Measurements from ENCODE around the gene CDADC1.

Gene CDADC1

DNA sequence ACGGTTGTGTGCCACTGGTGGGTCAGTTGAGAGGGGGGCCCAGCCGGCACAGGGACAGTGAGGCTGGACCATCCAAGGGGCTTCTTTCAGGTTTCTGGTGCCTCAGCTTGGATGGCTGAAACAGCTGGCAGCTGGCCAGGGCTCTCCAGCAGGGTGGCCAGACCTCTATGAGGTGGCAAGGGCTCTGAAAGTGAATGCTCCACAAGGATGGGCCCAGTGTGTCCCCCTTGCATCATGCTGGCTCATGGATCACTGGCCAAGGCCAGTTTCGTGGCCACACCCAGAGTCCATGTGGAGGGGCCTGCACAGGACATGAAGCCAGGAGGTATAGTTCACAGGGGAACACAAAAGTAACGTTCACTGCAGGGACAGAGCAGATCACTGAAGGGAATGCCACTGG is 49.6 kb downstream of the CDADC1 start:
- H3K4me3 ChIP-seq (ENCODE audit: insufficient read depth, low read length, poor library complexity, severe bottlenecking) = no peak overlapping the region
- TF ChIP-seq, protein P1, sequence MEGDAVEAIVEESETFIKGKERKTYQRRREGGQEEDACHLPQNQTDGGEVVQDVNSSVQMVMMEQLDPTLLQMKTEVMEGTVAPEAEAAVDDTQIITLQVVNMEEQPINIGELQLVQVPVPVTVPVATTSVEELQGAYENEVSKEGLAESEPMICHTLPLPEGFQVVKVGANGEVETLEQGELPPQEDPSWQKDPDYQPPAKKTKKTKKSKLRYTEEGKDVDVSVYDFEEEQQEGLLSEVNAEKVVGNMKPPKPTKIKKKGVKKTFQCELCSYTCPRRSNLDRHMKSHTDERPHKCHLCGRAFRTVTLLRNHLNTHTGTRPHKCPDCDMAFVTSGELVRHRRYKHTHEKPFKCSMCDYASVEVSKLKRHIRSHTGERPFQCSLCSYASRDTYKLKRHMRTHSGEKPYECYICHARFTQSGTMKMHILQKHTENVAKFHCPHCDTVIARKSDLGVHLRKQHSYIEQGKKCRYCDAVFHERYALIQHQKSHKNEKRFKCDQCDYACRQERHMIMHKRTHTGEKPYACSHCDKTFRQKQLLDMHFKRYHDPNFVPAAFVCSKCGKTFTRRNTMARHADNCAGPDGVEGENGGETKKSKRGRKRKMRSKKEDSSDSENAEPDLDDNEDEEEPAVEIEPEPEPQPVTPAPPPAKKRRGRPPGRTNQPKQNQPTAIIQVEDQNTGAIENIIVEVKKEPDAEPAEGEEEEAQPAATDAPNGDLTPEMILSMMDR (IDR thresholded peaks at IDR 0.05; ENCODE audit: insufficient read depth, low read length, poor library complexity, severe bottlenecking) = no peak
- no peak for TF ChIP-seq EZH2phosphoT487 (conservative IDR thresholded peaks at IDR 0.05; ENCODE audit: low read length)

DNA sequence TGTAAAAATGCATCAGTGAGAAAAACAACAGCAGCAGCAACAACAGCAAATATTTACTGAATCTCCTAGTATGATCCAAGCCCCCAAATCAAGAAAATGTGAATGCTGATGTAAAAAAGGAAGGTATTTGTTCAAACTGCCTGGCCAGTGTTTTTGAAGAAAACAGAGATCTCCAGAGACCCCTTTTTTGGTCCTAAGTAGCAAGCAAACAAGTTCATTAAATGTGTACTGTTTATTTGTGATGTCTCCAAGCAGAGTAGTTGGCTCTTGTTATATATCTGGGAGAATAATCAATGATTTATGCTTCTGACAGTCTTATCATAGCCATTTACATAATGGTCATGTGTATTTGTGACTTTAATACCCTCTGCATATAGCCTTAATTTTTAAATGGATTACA is 50.7 kb downstream of the CDADC1 start:
- no peaks in the 10 kb centered on the region for H3F3A ChIP-seq (ENCODE audit: insufficient read depth)
- no peaks in the 10 kb centered on the region for H3K79me2 ChIP-seq (ENCODE audit: insufficient read depth, low read length)
- H3K27me3 ChIP-seq (ENCODE audit: low read length) = no peaks in the 10 kb centered on the region
- H3K9me3 ChIP-seq (ENCODE audit: insufficient read depth, low read length) = no peaks in the 10 kb centered on the region
- no peaks in the 10 kb centered on the region for H3K9me2 ChIP-seq (replicated peaks; ENCODE audit: insufficient read depth, low read length)
- TF ChIP-seq, protein P1 (IDR thresholded peaks at IDR 0.05; ENCODE audit: insufficient read depth, low read length, poor library complexity, severe bottlenecking) = no peak
- no peak for TF ChIP-seq EZH2phosphoT487 (conservative IDR thresholded peaks at IDR 0.05; ENCODE audit: low read length)
- no peak overlapping the region for H3K9ac ChIP-seq (ENCODE audit: low read length)
- no peak overlapping the region for H2AFZ ChIP-seq (ENCODE audit: low read depth, low read length, severe bottlenecking)
- no peaks in the 10 kb centered on the region for H4K20me1 ChIP-seq (ENCODE audit: low read depth, low read length)
- H3K4me2 ChIP-seq (ENCODE audit: low read depth, low read length, poor library complexity, severe bottlenecking) = no peak overlapping the region
- no peak overlapping the region for H3K27ac ChIP-seq (ENCODE audit: low read depth, low read length)
- H3K4me3 ChIP-seq (ENCODE audit: insufficient read depth, low read length, poor library complexity, severe bottlenecking) = no peak overlapping the region
- no peaks in the 10 kb centered on the region for H3K36me3 ChIP-seq (ENCODE audit: low read length)

More for the DNA sequence above, 49.6 kb downstream of the CDADC1 start:
- Histone ChIP-seq H3K9me3 (ENCODE audit: insufficient read depth, low read length) (no peaks in the 10 kb centered on the region), H3F3A (ENCODE audit: insufficient read depth) (no peaks in the 10 kb centered on the region), H3K79me2 (ENCODE audit: insufficient read depth, low read length) (no peaks in the 10 kb centered on the region), H4K20me1 (ENCODE audit: low read depth, low read length) (no peaks in the 10 kb centered on the region), H3K9me2 (replicated peaks; ENCODE audit: insufficient read depth, low read length) (no peaks in the 10 kb centered on the region), H3K27ac (ENCODE audit: low read depth, low read length) (no peak overlapping the region), H3K4me2 (ENCODE audit: low read depth, low read length, poor library complexity, severe bottlenecking) (no peak overlapping the region), H3K36me3 (ENCODE audit: low read length) (no peaks in the 10 kb centered on the region), H2AFZ (ENCODE audit: low read depth, low read length, severe bottlenecking) (no peak overlapping the region), H3K9ac (ENCODE audit: low read length) (no peak overlapping the region), H3K27me3 (ENCODE audit: low read length) (no peaks in the 10 kb centered on the region)

GRCh38 chr13:49298903-49299605 is 51.3 kb downstream of the CDADC1 start:
- TF ChIP-seq, protein P1 (IDR thresholded peaks at IDR 0.05; ENCODE audit: insufficient read depth, low read length, poor library complexity, severe bottlenecking) = no peak
- TF ChIP-seq EZH2phosphoT487 (conservative IDR thresholded peaks at IDR 0.05; ENCODE audit: low read length) = no peak
- H3K27ac ChIP-seq (ENCODE audit: low read depth, low read length) = no peak overlapping the region
- no peak overlapping the region for H3K9ac ChIP-seq (ENCODE audit: low read length)
- no peaks in the 10 kb centered on the region for H3K27me3 ChIP-seq (ENCODE audit: low read length)
- H3K9me2 ChIP-seq (replicated peaks; ENCODE audit: insufficient read depth, low read length) = no peaks in the 10 kb centered on the region
- H3K4me3 ChIP-seq (ENCODE audit: insufficient read depth, low read length, poor library complexity, severe bottlenecking) = no peak overlapping the region
- no peak overlapping the region for H3K4me2 ChIP-seq (ENCODE audit: low read depth, low read length, poor library complexity, severe bottlenecking)
- H3F3A ChIP-seq (ENCODE audit: insufficient read depth) = no peaks in the 10 kb centered on the region
- H2AFZ ChIP-seq (ENCODE audit: low read depth, low read length, severe bottlenecking) = no peak overlapping the region
- H4K20me1 ChIP-seq (ENCODE audit: low read depth, low read length) = no peaks in the 10 kb centered on the region
- H3K36me3 ChIP-seq (ENCODE audit: low read length) = no peaks in the 10 kb centered on the region
- H3K79me2 ChIP-seq (ENCODE audit: insufficient read depth, low read length) = no peaks in the 10 kb centered on the region
- H3K9me3 ChIP-seq (ENCODE audit: insufficient read depth, low read length) = no peaks in the 10 kb centered on the region
